ENCODE data around the gene NFIX.

The NFIX gene

DNA sequence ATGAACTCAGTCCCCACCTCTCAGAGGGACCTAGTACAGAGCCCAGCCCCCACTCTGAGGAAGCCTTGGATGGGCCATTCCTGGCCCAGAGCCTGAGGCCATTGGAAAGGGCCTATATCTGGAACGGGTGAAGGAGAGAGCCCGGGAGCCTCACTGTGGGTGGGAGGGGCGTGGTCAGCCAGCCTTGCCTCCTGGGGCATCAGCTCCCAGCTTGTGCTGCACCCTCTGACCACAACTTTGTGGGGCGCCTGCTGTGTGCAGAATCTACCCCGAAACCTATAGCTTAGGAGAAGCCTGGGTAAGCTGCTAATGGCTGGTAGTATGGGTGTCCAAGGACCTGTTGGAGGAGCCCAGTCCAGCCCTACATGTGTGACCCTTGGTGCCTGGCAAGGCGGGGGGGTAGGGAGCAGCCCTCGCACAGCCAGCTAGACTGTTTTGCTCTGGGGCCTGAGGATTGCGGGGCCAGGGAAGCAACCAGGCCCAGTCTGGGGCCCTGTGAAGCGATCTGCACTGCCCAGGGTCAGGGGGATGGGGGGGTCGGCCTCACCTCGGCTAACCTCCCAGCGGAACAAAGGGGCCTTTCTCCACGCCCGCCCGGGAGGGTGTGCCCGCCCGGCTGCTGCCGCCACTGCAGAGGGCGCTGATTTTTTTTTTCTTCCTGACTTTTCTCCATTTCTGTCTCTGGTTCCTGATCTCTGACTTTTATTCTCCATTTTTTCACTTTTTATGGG lies 65.1 kb downstream of the NFIX start:
- DNase-seq = no peak

DNA sequence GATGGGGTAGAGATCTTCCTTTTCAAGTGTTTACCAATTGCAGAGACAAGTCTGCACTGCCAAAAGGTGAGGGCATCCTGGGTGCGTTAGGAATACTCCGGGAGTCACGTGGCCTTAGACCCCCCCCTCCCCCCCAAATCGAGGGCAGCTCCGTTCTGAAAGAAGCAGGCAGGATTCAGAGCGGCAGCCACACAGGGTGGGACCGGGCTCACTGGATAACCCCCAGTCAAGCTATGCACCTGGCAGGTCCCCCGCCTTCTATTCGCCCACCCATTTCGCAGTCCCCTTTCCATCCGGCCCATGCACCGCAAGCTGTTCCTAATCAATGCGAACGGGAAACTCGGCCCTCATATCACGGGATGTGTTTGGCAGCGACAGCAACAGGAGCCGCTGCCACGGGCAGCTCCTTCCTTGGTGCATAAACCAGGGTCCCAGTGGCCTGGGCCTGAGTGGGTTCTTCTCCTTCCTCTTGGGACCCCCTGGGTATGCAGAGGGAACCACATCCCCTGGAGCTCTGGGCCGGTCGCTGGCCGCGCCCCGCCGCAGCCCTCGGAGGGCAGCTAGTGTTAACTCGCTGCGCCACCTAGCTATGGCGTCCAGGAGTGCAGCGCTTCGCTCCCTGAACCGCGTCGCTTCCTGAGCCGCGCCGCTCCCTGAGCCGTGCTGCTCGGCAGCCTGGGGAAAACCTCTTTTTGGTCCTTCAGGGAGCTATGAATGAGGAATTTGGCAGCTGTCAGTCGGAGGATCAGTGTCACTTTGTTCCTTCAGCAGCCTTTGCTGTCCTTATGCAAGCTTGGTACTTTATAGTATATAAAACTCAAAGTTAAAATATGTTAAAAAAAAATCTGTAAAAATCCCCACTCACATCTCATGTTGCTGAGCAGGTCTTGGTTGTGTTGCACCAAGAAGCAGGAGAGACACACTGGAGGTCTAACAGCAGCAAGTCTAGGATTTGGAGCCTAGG lies 66.0 kb downstream of the NFIX start:
- peak; percentile 75 to 79 for DNase-seq

DNA sequence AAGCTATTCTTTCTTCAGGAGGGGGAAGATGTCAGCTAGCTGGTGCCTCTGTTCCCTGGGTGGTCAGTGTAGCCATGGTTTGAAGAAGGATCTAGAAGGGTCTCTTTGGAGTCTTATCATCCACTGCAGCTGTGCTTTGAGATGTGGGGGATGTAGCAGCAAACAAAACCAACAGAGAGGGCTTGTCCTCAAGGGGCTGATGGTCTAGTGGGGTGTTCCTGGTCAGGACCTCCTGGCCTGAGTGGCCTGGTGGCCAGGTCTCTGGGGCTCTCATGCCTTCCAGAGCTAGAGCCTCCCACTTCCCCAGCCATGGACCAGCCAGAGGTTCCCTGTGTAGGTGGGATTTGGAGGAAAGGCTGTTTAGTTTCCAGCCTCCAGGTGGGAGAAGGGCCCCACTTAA lies 67.0 kb downstream of the NFIX start:
- DNase-seq = no peak

DNA sequence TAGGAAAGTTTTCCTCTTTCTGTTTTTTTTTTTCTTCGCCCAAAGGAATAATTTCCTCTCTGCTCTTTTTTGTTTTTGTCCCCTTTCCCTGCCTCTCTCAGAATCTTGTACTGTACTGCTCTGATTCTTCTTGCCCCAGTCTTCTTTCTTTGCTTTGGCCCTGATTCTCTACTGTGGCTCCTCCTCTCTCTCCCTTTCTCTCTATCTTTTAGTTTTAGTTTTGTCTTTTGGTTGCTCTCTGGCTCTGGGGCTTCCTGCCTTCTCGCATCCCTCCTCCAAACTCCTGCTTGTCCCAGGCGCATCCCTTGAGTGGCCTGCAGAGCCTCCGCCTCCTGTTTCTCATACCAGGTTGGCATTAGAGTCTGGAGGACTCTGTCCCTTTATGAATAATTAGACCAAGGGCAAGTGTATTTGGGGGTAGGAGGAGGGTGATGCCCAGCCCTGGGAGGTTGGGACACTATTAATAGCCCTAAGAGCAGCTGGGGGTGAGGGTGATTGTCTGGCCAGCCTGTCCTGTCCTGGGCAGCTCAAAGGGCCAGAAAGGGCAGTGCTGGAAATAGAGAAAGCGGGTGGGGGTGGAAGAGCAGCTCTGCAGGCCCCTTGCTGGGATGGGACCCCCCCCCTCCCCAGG lies 68.3 kb downstream of the NFIX start:
- DNase-seq = no peak

DNA sequence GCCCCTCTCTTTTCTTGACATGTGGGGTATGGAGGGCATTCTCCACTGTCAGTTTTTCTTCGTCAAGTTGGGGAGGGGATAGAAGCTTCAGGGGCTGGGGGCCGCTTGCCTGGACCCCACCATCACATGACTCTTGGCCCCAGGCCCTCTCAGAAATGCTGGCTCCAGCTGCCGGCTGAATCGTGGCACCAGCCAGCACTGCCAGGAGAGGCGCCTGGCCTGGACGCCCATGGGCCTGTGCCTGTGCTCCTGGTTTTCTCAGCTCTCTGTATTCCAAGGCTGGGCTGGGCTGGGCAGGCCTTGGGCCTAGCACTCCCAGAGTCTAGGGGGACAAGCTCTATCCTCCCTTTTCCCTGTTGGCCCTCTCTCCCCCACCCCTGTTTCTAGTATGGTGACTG lies 68.8 kb downstream of the NFIX start:
- no peak for DNase-seq

DNA sequence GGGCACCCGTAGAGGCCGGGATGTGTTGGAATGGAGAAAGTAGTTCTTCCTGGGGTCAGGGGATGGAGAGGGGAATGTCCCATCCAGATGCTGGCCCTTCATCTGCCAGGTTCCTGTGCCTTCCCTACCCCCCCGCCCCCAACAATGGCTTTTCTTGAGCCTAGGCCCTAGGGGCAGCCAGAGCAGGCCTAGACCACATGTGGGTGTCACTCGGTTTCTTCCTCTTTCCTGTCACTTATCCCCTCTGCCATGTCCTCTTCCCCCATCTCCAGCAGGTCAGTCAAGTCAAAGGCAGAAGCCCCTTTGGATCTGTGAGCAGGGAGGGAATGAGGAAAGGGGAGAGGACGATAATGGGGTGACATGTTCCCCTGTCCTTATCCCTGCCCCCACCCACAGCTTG lies 71.0 kb downstream of the NFIX start:
- DNase-seq = no peak

DNA sequence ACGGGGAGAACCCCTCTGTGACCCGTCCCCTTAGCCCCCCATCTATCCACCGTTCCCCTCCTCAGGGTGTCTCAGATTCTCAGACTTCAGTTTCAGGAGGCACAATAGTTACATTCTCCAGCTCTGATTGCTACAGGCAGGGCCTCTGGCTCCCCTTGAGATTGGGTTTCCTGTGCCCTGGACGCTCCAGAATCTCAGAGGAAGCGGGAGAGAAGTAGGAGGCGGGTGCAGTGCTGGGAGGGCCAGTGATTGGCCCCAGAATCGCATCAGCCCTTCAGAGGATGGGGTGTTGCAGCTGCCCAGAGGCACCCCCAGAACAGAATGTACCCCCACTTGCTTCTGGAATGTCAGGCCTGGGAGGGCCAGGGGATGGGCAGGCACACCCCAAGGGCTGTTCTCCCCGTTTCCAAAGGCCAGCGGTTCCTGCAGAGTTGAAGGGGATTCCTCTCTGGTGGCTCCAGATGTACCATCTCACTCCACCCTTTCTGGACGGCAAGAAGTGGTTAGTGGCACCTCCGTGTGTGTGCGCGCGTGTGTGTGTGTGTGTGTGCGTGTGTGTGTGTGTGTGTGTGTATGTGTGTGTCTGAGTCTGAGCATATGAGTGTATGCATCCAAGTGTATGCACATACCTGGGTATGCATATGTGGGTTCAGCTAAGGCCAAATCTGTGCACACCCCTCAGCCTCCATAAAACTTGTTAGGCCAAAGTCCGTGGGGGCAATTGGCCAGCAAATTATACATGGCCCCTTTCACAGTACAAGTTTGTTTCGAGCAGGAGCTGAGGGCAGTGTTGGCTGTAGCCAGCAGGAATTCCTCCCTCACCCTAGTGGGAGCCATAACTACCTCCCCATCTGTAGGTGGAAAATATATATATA lies 71.9 kb downstream of the NFIX start:
- DNase-seq = no peak

DNA sequence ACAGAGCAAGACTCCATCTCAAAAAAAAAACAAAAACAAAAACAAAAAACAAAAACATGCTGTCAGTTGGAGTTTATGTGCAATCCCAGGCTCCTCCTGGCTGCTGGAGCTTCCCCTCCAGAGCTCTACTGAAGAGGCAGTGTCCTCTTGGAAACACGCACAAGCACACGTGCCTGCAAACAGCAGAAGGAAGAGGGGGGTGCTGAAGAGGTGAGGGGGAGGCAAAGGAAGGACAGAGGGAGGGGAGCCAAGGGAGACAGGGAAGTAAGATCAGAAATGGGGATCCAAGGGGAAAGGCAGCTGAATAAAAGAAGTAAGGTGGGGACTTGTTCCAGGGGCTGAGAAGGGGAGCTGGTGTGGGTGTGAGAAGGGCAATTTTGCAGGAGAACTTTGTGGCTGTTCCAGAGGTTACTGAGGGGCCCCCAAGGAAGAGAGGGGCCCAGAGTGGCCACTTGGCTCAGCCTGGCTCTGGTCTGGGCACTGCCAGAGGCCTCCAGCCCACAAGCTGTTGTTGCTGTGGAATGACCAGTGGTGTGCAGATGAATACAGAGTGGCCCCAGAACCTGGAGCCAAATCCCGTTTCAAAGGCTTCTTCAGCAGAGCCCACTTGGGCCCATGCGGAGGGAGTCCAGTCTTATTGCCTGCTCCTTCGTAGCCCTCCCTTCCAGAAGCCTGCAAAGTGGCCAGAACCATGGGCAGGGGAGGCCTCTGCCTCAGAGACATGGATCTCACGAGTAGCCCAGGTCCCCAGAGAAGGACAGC lies 73.0 kb downstream of the NFIX start:
- no peak for DNase-seq

DNA sequence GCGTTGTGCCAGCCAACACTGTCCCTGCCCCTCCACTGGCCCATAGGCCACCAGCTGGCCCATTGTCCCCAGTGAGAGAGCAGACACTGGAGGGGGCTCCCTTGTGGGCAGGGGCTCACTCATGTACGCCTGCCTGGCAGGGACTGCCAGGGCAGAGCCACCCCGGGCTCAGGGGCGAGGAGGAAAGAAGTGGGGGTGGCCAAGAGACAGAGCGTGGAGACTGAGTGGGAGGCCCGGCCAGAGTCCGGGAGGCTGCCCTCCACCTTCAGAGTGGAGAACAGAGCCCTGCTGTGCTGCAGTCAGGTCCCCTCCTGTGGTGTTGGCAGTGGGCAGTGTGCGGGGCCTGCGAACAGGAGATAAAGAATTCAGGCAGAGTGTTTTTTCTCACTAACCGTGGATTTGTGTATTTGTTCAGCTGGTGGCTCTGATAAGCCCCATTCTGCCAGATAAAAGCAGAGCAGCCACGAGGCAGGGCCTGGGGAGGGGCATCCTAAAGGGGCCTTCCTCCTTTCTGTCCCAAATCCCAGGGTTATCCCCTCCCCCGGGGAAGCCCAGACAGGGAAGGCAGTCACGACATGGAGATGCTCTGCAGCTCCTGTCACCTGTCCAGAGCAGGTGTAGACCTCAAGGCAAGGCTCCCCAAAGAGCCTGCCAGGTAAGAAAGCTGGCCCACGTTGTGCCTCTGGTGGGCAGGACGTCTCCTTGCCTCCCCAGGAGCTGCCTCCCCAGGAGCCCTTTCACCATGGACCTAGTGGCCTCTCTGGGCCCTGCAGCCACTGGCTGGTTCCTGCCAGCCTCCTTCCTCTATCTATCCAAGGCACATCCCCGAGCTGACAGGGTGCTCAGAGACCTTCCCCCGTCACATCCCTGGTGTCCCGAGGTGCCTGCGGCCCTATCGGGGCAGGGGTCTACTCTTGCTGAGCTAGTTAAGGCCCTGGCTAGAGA lies 74.4 kb downstream of the NFIX start:
- peak in 1 of 2 experiments; percentile 31 for DNase-seq

DNA sequence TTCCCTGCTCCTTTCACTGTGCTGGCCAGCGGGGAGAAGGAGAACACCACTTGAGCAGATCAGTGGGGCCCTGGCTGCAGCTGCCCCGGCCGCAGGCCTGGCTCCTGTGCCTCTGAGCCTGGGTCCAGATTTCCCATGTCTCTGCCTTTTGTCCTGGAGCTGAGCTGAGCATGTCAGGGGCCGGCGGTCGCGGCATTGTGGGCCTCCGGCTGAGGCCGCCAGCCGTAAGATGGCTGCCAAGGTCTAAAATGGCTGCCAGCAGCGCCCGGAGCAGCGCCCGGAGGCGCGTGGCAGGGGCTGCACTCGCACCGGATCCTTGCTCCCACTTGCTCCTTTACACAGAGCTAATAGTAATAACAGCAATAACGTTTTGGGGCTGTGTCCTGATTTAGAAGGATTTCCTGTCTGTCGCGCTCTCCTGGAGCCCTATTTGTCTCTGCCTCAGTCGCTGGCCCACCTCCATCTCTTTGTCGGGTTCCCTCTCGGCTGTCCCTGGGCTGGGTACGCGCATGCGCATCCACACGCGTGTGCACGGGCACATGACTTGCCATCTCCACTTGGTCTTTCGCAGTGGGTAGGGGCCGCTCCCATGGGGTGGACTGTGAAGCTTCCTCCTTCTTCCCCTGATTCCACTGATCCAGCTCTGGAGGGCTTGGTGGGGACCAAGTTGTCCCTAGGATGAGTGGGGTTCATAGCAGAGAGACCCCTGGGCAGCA lies 75.3 kb downstream of the NFIX start:
- DNase-seq = no peak

DNA sequence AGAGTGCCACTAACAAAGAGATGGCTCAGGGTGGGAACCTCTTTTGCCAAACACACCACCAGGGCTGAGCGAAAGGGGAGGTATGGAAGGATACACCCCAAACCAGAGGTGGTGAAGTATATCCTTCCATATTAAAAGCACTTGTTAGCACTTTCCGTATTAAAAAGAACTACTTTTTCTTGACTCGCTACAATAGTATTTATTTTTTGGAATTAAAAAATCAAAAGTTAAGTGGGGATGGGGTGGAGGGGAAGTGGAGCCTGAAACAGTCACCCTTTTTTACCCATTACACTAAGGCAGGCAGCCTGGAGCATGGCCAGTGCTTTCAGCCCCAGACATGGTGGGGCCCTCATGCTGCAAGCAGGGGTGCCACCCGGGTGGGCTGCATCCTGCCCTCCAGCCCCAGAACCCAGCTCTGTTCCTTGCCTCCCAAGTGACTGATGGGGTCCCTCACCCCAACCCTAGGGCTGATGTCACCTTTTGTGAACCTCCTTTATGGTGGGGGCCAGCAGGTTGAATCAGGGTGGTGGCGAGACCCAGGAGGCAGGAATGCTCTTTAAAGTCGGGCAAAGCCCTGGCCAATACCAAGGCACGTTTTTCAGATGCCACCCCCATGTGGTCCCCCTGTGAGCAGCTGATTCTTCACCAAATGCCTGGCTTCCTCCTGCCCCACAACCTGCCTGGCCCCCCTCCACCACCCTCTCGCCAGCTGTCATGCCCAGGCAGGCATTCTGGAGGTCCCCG lies 76.3 kb downstream of the NFIX start:
- no peak for DNase-seq

DNA sequence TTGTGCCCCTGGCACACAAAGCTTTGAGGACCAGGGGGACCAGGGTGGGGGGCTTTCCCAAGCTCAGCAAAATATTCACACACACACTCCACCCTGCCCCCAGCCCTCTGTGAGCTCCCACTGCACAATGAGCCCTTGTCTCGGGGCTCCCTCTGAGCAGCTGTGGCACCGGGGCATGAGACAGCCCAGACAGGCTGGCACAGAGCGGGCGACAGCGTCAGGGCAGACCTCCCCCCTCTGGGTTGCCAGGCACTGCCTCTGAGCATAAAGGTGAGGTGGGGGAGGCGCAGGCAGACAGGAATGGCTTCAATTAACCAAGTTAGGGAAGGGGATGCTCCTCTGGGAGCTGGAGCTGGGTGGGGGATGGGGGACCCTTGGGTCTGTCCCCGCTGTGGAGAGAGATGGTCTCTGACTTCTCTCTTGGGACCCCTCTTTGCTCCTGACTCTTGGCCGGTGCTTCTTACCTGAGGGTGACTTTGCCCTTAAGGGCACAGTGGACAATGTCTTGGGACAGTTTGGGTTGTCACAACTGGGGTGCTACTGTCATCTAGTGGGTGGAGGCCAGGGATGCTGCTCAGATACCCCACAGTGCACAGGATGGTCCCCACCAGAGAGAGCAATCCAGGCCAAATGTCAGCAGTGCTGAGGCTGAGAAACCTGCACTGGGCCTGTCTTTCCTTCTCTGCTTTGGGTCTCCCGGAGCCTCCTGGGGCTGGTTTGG lies 77.1 kb downstream of the NFIX start:
- no peak for DNase-seq

DNA sequence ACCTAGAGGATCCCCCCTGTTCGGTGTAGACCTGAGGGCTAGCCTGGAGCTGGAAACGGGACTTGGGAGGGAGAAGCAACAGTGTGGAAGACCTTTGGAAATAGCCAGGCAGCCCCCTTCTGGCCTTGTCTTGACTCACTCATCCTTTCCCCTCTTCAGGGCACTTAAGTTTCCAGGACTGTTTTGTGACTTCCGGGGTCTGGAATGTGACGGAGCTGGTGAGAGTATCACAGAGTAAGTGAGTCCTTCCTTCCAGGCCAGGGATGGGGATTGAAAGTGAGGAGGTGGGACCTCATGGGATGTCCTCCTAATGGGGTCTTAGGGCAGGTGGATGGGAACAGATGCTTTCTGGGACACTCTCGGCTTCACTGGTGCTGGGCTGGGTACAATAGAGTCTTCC lies 78.0 kb downstream of the NFIX start:
- no peak for DNase-seq

DNA sequence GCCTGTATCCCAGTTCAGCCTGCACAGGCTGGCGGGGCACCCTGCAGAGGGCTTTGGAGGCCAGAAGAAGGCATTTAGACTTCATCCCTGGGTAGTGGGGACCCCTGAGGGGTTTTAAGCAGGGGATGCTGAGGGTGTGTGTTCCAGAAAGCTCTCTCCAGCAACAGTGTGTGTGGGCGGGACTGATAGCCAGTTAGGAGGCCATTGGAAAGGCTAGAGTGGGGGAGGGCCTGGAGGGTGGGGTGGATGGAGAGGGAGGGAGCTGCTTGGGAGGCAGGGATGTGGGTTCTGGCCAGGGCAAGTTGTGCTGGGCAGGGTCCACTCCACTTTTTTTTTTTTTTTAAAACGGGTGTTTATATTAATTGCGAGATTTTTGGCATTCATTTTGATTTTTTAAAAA lies 79.1 kb downstream of the NFIX start:
- DNase-seq = no peak

DNA sequence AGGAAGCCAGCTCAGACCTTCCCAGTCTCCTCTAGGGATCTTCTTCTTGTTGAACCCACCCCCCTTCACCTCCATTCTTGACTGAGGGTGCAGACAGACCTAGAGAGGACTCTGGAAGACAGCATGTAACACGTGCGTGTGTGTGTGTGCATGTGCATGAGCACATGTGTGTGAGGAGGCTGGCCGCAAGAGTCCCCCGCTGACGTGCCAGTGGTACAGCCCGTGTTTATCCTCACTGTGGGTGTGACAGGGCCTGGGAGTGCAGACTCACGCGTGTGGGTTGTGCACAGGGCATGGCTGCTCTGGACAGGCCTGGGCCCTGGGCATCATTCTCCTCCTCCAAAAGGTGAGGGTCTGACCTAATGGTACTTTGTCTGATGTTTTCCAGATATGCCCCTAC lies 81.0 kb downstream of the NFIX start:
- DNase-seq = no peak

DNA sequence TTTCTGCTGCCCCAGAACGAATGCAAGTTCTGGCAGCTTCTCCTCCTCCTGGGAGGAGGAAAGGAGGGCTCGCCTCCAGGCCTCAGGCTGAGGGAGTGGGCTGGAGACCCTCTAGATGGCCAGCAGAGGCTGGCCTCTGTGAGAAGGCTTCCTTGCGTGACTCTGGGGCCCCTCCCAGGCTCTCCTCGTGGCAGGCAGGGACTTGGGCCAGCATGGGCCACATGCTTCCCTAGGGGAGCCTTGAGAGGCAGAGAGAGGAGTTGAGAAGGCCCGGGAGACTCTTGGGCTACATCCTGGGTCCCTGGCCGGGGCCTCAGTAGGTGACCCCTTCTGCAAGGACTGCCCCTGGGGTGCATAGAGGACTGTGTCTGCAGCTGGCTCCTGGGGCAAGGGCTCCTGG lies 81.5 kb downstream of the NFIX start:
- no peak for DNase-seq

DNA sequence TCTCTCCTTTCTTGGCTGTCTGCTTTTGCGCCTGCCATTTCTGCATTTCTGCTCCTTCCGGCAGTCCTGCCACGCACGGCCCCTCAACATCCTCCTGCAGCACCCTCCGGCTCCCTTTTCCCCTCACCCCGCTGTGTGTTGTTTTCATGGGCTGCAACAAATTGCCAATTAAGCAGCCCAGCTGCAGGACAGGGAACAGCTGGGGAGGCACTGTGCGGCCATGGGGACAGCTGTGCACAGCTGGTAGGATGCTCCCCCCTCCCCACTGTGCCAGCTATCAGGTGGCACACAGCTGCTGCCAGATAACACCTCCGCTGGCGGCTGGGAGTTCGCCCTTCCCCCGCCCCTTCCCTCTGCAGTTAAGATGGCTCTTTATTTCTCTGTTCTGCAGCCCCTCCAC lies 82.0 kb downstream of the NFIX start:
- peak in 1 of 2 experiments; percentile 7 for DNase-seq

DNA sequence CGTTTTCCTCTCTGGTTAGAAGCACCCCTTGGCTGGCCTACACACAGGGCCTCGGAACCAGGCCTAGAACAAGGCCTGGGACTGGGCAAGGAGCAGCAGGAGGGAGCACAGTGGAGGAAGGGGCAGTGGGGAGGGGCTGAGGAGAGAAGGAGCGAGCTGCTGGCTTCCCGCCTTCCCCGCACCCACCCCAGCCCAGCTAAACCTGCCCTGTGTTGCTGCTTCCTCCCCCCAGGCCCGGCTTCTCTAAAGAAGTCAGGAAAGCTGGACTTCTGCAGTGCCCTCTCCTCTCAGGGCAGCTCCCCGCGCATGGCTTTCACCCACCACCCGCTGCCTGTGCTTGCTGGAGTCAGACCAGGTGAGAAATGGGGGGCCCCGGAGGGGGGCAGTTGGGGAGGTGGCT lies 83.1 kb downstream of the NFIX start:
- DNase-seq = no peak
